Dedifferentiated amniotic fluid mesenchymal stem cell (primary cell): ENCODE measurements around the gene TFIP11.

Experiments
- DNase-seq: peaks from one replicate; pipeline ENCODE4 v3.0.0-alpha.2; 2016; ENCODE audit errors: extremely low spot score

The TFIP11 gene

DNA sequence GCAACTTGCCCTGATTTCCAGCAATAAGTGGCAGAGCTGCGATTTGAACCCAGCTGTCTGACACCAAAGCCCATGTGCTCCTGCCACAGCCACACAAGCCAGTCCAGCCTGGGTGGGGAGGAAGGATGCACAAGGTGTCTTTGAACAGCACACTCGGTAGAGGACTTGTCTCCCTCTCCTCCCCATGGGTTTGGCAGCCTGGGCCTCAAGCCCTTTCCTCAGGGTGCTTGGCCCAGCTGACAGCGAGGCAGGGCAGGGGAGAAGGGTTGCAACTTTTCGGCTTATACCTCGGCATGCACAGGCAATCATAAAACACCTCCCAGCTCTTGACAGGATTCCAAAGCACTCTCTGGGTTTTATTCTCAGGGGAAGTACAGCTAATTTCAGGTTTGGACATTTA lies 63.9 kb downstream of the TFIP11 start:
- no peak for DNase-seq

DNA sequence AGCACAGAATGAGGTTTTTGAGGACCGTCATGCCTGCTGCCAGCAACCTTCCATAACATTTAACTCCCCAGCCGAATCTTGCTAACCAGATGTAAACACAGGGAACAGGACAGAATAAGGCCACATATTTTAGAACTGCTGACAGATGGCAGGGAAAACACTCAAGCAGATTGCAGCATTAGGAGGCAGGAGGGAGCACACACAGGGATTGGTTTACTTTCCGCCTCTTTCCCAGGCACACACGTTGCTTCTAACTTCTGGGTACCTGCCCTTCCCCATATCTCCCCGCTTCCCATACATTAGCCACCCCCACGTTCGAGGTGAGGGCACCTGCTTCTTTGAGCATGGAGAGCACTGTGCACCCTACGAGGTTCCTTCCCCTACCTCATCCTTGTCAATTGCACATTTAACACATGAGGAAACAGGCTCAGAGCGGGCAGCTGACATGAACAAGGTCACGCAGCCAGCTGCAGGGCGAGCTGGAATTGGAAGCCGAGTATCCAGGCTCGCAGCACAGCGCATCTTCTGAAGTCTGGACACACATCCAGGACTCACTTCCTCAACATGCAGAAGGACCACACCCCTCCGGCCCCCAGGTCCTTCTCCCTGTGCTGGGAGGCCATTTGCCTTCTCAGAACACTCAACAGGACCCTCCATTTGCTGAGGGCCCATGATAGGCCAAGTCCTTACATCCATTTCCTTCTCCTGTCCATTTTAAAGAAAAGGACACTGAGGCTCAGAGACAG lies 64.5 kb downstream of the TFIP11 start:
- no peak for DNase-seq

DNA sequence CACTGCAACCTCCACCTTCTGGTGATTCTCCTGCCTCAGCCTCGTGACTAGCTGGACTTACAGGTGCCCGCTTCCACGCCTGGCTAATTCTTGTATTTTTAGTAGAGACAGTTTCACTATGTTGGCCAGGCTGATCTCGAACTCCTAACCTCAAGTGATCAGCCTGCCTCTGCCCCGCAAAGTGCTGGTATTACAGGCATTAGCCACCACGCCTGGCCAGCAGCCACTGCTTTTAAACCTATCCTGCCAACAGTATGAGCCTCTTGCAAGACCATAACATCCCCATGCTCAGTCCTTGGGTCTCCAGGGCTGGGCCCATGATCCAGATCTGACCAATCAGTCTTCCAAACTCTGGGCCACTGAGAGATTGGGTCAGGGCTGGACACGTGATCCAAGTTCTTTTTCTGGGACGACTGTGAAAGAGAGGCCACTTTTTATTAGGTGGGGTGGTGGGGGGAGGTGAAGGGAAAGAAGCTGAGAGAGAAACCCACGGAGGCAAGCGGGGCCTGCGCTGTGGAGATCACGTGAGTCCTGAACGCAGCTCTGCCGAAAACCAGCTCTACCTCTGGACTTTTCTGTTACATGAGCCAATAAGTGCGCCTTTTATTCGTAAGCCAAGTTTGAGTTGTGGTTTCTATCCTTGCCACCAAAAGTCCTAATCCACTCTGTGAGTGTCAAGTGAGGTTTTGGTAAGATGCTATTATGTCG lies 65.3 kb downstream of the TFIP11 start:
- no peak for DNase-seq

DNA sequence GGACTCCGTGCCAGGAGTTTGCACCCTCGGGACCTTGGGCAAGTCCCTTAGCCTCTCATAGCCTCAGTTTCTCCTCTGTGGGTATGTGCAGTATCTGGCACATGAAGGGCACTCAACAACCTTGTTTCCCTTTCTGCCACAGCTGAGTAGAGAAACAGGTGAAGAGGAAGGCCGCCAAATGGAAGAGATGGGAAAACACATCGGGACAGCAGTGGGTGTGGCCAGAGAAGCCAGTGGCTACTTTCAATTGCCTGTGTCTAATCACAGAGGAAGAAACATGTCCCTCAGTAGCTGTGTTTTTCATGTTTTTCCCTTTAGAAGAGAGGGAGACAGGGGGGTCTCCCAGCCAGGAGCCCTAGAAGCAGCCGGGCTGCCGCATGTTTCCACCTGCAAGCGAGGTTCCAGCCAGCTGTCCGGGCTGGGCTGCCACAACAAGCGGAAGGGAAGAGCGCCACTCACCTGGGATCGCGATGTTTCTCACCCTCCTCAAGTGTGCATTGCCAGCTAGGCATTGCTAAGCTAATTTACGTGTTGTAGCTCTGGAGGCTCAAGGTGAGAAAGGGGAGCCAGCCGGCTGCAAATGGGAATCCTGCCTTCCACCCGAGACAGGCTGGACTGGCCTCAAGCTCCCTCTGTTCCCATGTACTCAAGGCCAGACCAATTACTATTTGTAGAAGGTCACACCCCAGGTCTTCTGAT lies 66.5 kb downstream of the TFIP11 start:
- DNase-seq = no peak

DNA sequence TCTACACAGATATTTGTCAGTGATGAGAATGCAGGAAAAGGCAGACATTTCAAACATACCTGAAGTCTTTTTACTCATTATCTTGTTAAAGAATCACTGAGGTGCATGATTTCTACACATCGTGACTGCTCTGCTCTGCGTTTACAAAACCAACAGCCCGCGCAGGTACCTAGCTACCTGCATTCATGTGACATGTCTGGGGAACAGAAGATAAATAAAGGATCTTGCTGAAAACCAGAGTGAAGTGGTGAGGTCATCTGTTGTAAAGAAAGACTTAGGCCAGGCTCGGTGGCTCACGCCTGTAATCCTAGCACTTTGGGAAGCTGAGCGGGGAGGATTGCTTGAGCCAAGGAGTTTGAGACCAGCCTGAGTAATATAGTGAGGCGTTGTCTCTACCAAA lies 67.5 kb downstream of the TFIP11 start:
- no peak for DNase-seq

DNA sequence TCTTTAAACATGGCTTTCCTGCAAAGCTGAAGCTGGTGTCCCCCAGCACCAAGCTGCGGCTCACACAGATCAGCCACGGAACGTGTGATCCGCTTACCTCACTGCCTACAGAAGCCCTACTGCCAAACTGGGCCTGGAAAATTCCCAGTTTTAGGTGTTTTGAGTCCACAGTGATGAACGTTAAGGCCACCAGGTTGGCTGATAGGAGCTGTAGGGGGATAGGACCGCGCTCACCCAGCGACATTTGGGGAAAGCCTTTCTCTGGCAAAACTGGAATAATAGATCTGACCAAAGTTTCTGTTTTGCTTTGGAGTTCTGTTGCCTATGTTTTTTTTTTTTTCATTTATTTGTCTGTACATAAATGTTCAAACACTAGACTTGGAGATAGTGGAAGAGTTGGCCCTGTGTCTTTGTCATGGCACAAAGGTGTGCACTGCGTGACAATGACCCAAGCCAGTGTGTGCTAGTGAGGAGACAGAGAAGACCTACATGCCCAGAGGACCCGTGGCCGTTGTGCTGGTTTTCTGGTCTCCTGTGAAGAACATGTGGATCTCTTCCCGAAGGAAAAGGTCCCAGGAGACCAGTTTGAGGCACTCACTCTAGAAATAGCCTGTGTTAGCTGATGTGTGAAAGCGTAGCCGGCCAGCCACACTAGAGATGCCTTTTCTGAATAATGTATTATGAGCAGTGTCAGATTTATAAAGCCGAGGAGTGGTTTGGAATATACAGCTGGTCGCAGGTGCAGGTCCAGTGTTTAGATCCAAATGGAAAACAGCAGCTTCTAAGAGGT lies 68.2 kb downstream of the TFIP11 start:
- no peak for DNase-seq

DNA sequence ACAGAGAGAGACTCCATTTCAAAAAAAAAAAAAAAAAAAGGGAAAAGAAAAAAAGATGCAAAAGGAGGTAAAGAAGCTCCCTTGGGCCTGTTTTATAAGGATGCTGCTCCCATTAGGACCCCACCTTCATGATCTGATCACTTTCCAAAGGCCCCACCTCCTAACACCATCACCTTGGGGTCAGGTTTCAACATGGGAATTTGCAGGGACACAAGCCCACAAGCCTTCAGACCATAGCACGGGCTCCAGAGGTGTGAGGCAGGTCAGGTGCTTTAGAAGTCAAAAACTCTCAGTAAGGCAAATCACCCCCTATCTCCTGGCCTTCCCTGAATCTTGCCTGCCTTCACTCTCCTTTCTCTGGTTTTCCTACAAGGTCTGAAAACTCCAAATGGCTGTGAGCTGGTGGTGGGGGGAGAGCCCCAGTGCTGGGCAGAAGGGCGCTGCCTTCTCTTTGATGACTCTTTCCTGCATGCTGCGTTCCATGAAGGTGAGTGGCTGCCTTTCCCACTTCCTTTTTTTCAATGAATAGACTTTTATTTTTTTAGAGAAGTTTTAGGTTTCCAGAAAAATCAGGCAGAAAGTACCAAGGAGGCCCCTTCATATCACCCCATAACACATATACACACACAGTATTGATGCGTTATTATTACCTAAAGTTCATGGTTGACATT lies 70.1 kb downstream of the TFIP11 start:
- DNase-seq = no peak
